ENCODE results near the gene CD2AP.

DNA sequence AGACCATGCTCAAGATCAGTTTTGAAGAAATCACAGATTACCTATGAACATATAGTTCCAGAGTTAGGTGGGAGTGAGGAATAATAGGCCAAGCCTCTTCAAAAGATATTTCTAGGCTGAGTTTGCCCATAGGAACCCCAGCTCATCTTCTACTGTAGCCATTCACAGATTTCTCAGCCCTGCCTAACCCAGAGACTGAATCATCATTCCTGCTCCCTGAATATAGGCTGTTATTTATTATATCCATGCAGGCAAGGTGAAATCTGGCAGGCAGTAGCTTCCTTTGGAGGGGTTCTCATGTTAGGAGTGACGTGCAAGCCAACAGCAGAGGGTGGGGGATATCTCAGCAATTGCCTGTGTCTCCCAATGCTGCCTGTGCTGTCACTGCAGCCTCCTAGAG is 195.2 kb downstream of the CD2AP start:
- TF ChIP-seq, protein P1, sequence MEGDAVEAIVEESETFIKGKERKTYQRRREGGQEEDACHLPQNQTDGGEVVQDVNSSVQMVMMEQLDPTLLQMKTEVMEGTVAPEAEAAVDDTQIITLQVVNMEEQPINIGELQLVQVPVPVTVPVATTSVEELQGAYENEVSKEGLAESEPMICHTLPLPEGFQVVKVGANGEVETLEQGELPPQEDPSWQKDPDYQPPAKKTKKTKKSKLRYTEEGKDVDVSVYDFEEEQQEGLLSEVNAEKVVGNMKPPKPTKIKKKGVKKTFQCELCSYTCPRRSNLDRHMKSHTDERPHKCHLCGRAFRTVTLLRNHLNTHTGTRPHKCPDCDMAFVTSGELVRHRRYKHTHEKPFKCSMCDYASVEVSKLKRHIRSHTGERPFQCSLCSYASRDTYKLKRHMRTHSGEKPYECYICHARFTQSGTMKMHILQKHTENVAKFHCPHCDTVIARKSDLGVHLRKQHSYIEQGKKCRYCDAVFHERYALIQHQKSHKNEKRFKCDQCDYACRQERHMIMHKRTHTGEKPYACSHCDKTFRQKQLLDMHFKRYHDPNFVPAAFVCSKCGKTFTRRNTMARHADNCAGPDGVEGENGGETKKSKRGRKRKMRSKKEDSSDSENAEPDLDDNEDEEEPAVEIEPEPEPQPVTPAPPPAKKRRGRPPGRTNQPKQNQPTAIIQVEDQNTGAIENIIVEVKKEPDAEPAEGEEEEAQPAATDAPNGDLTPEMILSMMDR (conservative IDR thresholded peaks at IDR 0.05) = no peak
- TF ChIP-seq ZFX (IDR thresholded peaks at IDR 0.05) = no peak

Data from C4-2B (cell line).